Measurements from ENCODE around the gene GRSF1.

DNA sequence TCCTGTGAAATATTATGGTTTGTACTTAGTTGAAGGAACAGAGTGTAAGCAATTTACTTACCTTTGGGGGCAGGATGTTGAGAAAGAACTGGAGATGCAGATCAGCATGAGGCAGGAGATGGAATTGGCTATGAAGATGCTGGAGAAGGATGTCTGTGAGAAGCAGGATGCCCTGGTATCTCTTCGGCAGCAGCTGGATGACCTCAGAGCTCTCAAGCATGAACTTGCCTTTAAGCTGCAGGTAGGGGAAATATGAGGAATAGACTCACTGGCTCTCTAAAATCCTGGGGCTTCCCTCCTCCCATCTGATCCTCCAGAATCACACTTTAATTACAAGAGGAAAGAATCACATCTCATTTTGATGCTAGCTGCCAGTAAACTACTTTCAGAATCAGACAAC lies 51.0 kb downstream of the GRSF1 start:
- no peak for TF ChIP-seq TAF1 (IDR thresholded peaks at IDR 0.05; ENCODE audit: borderline replicate concordance, insufficient read depth, low read length)
- TF ChIP-seq REST (IDR thresholded peaks at IDR 0.05; ENCODE audit: insufficient read depth in 1 of 2, low read depth in 2 of 2, low read length in 2 of 2) = no peak

All from PFSK-1 (cell line).